T-cell (primary cell): ENCODE results near the gene ZNF668. TPM values are rescaled to one million over a fixed set of nuclear protein-coding genes. Genes with fewer than 3 reads are reported as not detected.

ENCODE experiments used
- ATAC-seq, 4 experiments: fragments of 200-7000 bp in 3 of 4; fragments of 150-1000 bp in 1 of 4; cut with Tn5 transposase; replicated peaks in 1 of 4; 1 replicate in 3 of 4; 2 replicates in 1 of 4; pipeline ENCODE4 v1.10.0; 2021; ENCODE audit warnings: moderate library complexity in 3 of 4, mild to moderate bottlenecking in 2 of 4, moderate number of reproducible peaks in 1 of 4
- CTCF ChIA-PET, 2 donors: fragments of 300-600 bp; sonication (Branson Sonifier 250); formaldehyde crosslinking; loops; one replicate each; lab custom pipeline; 2022; ENCODE audit warnings: antibody characterized with exemption in 2 of 2; lab: Charles Lee
- POLR2A ChIA-PET, 2 donors: fragments of 300-600 bp; sonication (Branson Sonifier 250); formaldehyde crosslinking; loops; one replicate each; lab custom pipeline; 2022; ENCODE audit warnings: antibody characterized with exemption in 2 of 2; lab: Charles Lee
- DNase-seq, 35 experiments: peaks; one replicate each; pipeline versions ENCODE4 v3.0.0 to v3.0.0-alpha.2; 2013 to 2023
- H3K27ac ChIP-seq: one replicate; pipeline ENCODE4 v1.5.1; 2013; ENCODE audit warnings: low read length
- H3K27me3 ChIP-seq, 2 experiments: replicated peaks in 1 of 2; 1 replicate in 1 of 2; 2 replicates in 1 of 2; pipeline versions ENCODE4 v1.6.1 to v1.7.0; 2013; ENCODE audit warnings: low read length in 1 of 2, mixed read lengths in 1 of 2; ENCODE audit not compliant: control insufficient read depth in 2 of 2, insufficient read depth in 2 of 2; ENCODE audit errors: extremely low read depth in 1 of 2
- H3K36me3 ChIP-seq, 2 donors: 1 replicate in 1 of 2; 2 replicates in 1 of 2; pipeline versions ENCODE4 v1.6.1 to v1.7.0; 2013; ENCODE audit warnings: low read length in 1 of 2; ENCODE audit not compliant: control insufficient read depth in 2 of 2, insufficient read depth in 1 of 2; ENCODE audit errors: extremely low read depth in 1 of 2
- H3K4me1 ChIP-seq, 2 experiments: 1 replicate in 1 of 2; 2 replicates in 1 of 2; pipeline versions ENCODE4 v1.6.1 to v1.7.0; 2013; ENCODE audit warnings: low read length in 2 of 2, mixed read lengths in 1 of 2; ENCODE audit not compliant: insufficient read depth in 2 of 2, control insufficient read depth in 1 of 2; ENCODE audit errors: extremely low read depth in 1 of 2
- H3K4me3 ChIP-seq, 2 donors: 1 replicate in 1 of 2; 2 replicates in 1 of 2; pipeline versions ENCODE4 v1.5.1 to v1.7.0; 2013; ENCODE audit warnings: mild to moderate bottlenecking in 2 of 2, low read length in 1 of 2, moderate library complexity in 1 of 2; ENCODE audit not compliant: control insufficient read depth in 1 of 2; ENCODE audit errors: extremely low read depth in 1 of 2
- H3K9me3 ChIP-seq: 2 replicates; pipeline ENCODE4 v1.7.0; 2013
- H3K27ac Mint-ChIP-seq, 2 donors: one replicate each; pipeline ENCODE4 v1.8.0; 2020 to 2021; ENCODE audit warnings: mild to moderate bottlenecking in 2 of 2, mixed read lengths in 2 of 2
- H3K27me3 Mint-ChIP-seq, 2 donors: one replicate each; pipeline ENCODE4 v1.8.0; 2021 to 2022; ENCODE audit warnings: mixed read lengths in 2 of 2
- H3K36me3 Mint-ChIP-seq: one replicate; pipeline ENCODE4 v1.8.0; 2021; ENCODE audit warnings: mixed read lengths
- H3K4me1 Mint-ChIP-seq, 3 donors: one replicate each; pipeline ENCODE4 v1.8.0; 2020 to 2022; ENCODE audit warnings: mixed read lengths in 3 of 3, mild to moderate bottlenecking in 1 of 3
- H3K4me3 Mint-ChIP-seq, 3 donors: one replicate each; pipeline ENCODE4 v1.8.0; 2020 to 2022; ENCODE audit warnings: mild to moderate bottlenecking in 3 of 3, mixed read lengths in 3 of 3, moderate library complexity in 3 of 3
- H3K9me3 Mint-ChIP-seq, 3 donors: one replicate each; pipeline ENCODE4 v1.8.0; 2020 to 2022; ENCODE audit warnings: mixed read lengths in 3 of 3
- WGBS: methylation state at CpG from one replicate; pipeline ENCODE4 v1.1.5; 2013; ENCODE audit warnings: missing lambda C conversion rate; ENCODE audit not compliant: insufficient coverage; 5-methylcytosine and 5-hydroxymethylcytosine counted together
- total RNA-seq, 35 experiments: library from RNA in 6 of 35; stranded (reverse) in 6 of 35; fragments of 120-200 nt in 1 of 35; gene quantifications; one replicate each; pipeline versions ENCODE4 v1.2.1 to v1.2.4 and lab custom pipeline; 2013 to 2026

ZNF668 gene
- total RNA-seq, 5 donors from 2014 or later (not counting 1 experiment from before 2014, with no cell fraction given), result 12.3 to 14.4 (median 14.3) TPM

GRCh38 chr16:31063843-31064611 is 10.0 kb downstream of the ZNF668 start:
- POLR2A ChIA-PET, result no interaction called here
- Histone ChIP-seq H3K4me1 (peaks cover 9 to 57% of the 10 kb centered on the region in 2 experiments), H3K27me3 (no peaks in the 10 kb centered on the region), H3K36me3 (peaks cover 8 to 20% of the 10 kb centered on the region in 2 donors), H3K4me3 (peak overlapping the region in 1 of 2 donors; percentile 35), H3K27ac (peak overlapping the region; percentile 41), H3K9me3 (no peaks in the 10 kb centered on the region)
- no peaks in the 10 kb centered on the region for H3K27me3 Mint-ChIP-seq
- peak overlapping the region; percentile 86 to 87 for H3K27ac Mint-ChIP-seq
- H3K36me3 Mint-ChIP-seq, result peaks cover 17% of the 10 kb centered on the region
- peaks cover 41 to 60% (median 44%) of the 10 kb centered on the region in 3 donors for H3K4me1 Mint-ChIP-seq
- peak overlapping the region; percentile 44 to 82 (median 66) for H3K4me3 Mint-ChIP-seq
- ATAC-seq (peak; percentile 41 to 74 (median 66)), DNase-seq (peak in 15 of 35 experiments; percentile 2 to 59 (median 15))
- no peaks in the 10 kb centered on the region for H3K9me3 Mint-ChIP-seq
- CTCF ChIA-PET, result interaction anchor here in 1 of 2 donors (0.6 kb wide), 1 partner anchor 13 kb away, joined by 3 read pairs; no protein-coding TSS in a partner anchor
- 57% methylated on average over 51 of the region's 56 CpGs for WGBS

DNA sequence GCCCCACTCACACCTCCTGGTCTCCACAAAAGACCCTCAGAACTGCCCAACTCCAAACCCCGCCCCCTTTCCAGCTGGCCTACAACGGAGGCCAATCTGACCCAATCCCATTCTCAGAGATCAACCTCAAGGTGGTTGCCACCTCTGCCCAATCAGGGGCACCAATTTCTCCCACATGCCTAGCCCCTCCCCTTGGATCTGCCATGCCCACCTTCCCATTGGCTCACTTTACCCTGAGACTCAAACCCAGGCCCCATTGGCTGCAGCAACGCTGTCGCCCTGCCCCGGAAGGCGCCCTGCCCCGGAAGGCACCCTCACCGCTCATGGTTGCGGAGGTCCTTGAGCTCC is 10.6 kb downstream of the ZNF668 start:
- Histone ChIP-seq H3K36me3 (peaks cover 8 to 20% of the 10 kb centered on the region in 2 donors), H3K27ac (peak overlapping the region; percentile 6), H3K9me3 (no peaks in the 10 kb centered on the region), H3K4me3 (peak overlapping the region in 1 of 2 donors; percentile 35), H3K27me3 (no peaks in the 10 kb centered on the region), H3K4me1 (peaks cover 9 to 57% of the 10 kb centered on the region in 2 experiments)
- ATAC-seq (no peak), DNase-seq (no peak)
- no peaks in the 10 kb centered on the region for H3K9me3 Mint-ChIP-seq
- ChIA-PET POLR2A (no interaction called here), CTCF (interaction anchor here in 1 of 2 donors (0.6 kb wide), 1 partner anchor 13 kb away, joined by 3 read pairs; no protein-coding TSS in a partner anchor)
- peaks cover 17% of the 10 kb centered on the region for H3K36me3 Mint-ChIP-seq
- peak overlapping the region in 2 of 3 donors; percentile 66 to 82 for H3K4me3 Mint-ChIP-seq
- WGBS, result 96% methylated on average over 9 of the region's 9 CpGs
- peak overlapping the region in 1 of 2 donors; percentile 86 for H3K27ac Mint-ChIP-seq
- H3K27me3 Mint-ChIP-seq, result no peaks in the 10 kb centered on the region
- H3K4me1 Mint-ChIP-seq, result peaks cover 41 to 59% (median 44%) of the 10 kb centered on the region in 3 donors

- H3K27me3 ChIP-seq, result no peaks in the 10 kb centered on the region
These were observed 12.1 kb downstream of the ZNF668 start for GRCh38 chr16:31061813-31062440.

DNA sequence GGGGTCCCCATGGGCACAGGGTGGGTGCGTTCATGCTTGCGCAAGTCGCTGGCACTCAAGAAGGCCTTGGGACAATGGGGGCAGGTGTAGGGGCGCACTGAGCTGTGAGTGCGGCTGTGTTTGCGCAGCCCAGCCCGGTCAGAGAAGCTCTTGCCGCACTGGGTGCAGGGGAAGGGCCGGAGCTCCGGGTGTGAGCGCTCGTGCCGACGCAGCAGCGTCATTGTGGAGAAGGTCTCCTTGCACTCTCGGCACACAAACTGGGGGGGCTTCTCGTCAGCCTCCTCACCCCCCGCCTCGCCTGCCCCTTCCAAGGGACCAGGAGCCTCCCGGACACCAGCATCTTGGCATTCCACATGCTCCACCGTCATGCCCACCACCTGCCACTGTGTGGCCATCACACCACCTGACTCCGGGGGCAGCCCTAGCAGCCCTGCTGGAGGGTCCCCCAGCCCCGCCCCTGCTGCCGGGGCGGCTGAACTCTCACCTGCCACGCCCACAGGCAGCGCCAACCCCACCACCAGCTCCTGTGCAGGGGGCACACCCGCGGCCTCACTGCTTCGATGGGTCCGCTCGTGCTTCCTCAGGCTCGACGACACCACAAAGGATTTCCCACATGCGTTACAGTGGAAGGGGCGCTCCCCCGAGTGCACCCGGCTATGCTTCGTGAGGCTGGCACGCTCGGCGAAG is 12.8 kb downstream of the ZNF668 start:
- H3K36me3 Mint-ChIP-seq, result peaks cover 17% of the 10 kb centered on the region
- Histone ChIP-seq H3K27me3 (no peaks in the 10 kb centered on the region), H3K4me3 (no peak overlapping the region), H3K36me3 (peaks cover 8 to 20% of the 10 kb centered on the region in 2 donors), H3K4me1 (peaks cover 9 to 56% of the 10 kb centered on the region in 2 experiments), H3K27ac (no peak overlapping the region), H3K9me3 (no peaks in the 10 kb centered on the region)
- H3K27ac Mint-ChIP-seq, result no peak overlapping the region
- H3K4me3 Mint-ChIP-seq, result no peak overlapping the region
- WGBS, result 97% methylated on average over 38 of the region's 42 CpGs
- H3K27me3 Mint-ChIP-seq, result no peaks in the 10 kb centered on the region
- H3K4me1 Mint-ChIP-seq, result peaks cover 34 to 47% (median 36%) of the 10 kb centered on the region in 3 donors
- no peaks in the 10 kb centered on the region for H3K9me3 Mint-ChIP-seq
- ATAC-seq (no peak), DNase-seq (no peak)
- ChIA-PET POLR2A (no interaction called here), CTCF (no interaction called here)

More at GRCh38 chr16:31061813-31062440, 12.1 kb downstream of the ZNF668 start:
- no peak for DNase-seq
- peaks cover 8 to 20% of the 10 kb centered on the region in 2 donors for H3K36me3 ChIP-seq
- CTCF ChIA-PET, result no interaction called here
- Mint-ChIP-seq H3K9me3 (no peaks in the 10 kb centered on the region), H3K4me1 (peaks cover 37 to 52% (median 41%) of the 10 kb centered on the region in 3 donors), H3K27me3 (no peaks in the 10 kb centered on the region), H3K36me3 (peaks cover 17% of the 10 kb centered on the region), H3K4me3 (no peak overlapping the region), H3K27ac (no peak overlapping the region)
- no peaks in the 10 kb centered on the region for H3K9me3 ChIP-seq
- peaks cover 9 to 57% of the 10 kb centered on the region in 2 experiments for H3K4me1 ChIP-seq
- WGBS, result 97% methylated on average over 54 of the region's 54 CpGs
- no peak for ATAC-seq
- H3K4me3 ChIP-seq, result no peak overlapping the region
- no peak overlapping the region for H3K27ac ChIP-seq
- POLR2A ChIA-PET, result no interaction called here

DNA sequence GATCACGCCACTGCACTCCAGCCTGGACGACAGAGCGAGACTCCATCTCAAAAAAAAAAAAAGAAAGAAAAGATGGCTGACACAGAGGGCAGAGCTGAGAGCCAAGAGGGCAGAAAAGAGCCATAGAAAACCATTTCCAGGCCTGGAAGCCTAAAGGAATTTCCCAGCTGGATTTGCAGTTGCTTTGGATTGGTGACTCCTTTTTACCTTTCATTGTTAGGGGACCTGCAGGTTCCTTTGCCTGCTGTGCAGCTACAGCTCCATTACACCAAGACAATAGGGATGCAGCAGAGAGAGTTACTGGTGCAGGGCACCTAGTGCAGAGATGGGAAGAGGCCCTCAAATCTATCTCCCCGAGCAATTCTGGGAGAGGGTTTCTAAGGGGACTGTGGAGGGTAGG is 18.4 kb downstream of the ZNF668 start:
- Histone ChIP-seq H3K27me3 (no peaks in the 10 kb centered on the region), H3K27ac (no peak overlapping the region), H3K36me3 (peaks cover 0 to 4% of the 10 kb centered on the region in 2 donors), H3K4me3 (no peak overlapping the region), H3K4me1 (peaks cover 0 to under 1% of the 10 kb centered on the region in 2 experiments), H3K9me3 (no peaks in the 10 kb centered on the region)
- ChIA-PET CTCF (interaction anchor here in 1 of 2 donors (0.7 kb wide), 1 partner anchor 40 kb away, joined by 4 read pairs; no protein-coding TSS in a partner anchor), POLR2A (no interaction called here)
- ATAC-seq (no peak), DNase-seq (no peak)
- H3K9me3 Mint-ChIP-seq, result no peaks in the 10 kb centered on the region
- H3K36me3 Mint-ChIP-seq, result peaks cover 14% of the 10 kb centered on the region
- no peak overlapping the region for H3K4me3 Mint-ChIP-seq
- H3K4me1 Mint-ChIP-seq, result peaks cover 0 to 6% (median 1%) of the 10 kb centered on the region in 3 donors
- no peaks in the 10 kb centered on the region for H3K27me3 Mint-ChIP-seq
- WGBS, result 100% methylated on average over 2 of the region's 4 CpGs
- no peak overlapping the region for H3K27ac Mint-ChIP-seq

DNA sequence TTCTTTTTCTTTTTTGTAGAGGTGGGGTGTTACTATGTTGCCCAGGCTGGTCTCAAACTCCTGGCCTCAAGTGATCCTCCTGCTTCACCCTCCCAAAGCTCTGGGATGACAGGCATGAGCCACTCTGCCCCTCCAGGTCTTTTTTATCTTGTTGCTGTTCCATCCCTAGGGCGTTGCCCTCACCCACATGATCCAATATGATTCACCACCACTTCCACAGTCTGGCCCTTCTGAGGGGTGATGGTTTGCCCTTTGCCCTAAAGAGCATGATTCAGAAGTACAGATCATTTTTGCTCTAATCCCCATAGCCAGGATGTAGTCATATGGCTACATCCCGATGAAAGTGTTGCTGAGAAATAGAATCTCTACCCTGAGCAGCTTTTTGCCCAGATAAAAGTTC is 21.9 kb downstream of the ZNF668 start:
- H3K9me3 Mint-ChIP-seq, result no peaks in the 10 kb centered on the region
- Histone ChIP-seq H3K9me3 (no peaks in the 10 kb centered on the region), H3K27me3 (no peaks in the 10 kb centered on the region), H3K27ac (no peak overlapping the region), H3K4me3 (no peak overlapping the region), H3K36me3 (no peaks in the 10 kb centered on the region), H3K4me1 (no peaks in the 10 kb centered on the region)
- H3K36me3 Mint-ChIP-seq, result peaks cover 6% of the 10 kb centered on the region
- DNase-seq, result no peak
- no peak for ATAC-seq
- ChIA-PET POLR2A (no interaction called here), CTCF (no interaction called here)
- no peak overlapping the region for H3K27ac Mint-ChIP-seq
- peaks cover 0 to 2% (median 0%) of the 10 kb centered on the region in 3 donors for H3K4me1 Mint-ChIP-seq
- no peaks in the 10 kb centered on the region for H3K27me3 Mint-ChIP-seq
- no CpG with 5 or more reads among the region's 2 CpGs for WGBS
- no peak overlapping the region for H3K4me3 Mint-ChIP-seq
